ENCODE results near the gene PDLIM1. TPM values are rescaled to one million over a fixed set of nuclear protein-coding genes. Genes with fewer than 3 reads are reported as not detected.

PDLIM1 gene
- total and polyA plus RNA-seq, 2 of the 8 experiments (the other 6 are each of a cell fraction or from before 2014, with no cell fraction given): 169 to 245 TPM

DNA sequence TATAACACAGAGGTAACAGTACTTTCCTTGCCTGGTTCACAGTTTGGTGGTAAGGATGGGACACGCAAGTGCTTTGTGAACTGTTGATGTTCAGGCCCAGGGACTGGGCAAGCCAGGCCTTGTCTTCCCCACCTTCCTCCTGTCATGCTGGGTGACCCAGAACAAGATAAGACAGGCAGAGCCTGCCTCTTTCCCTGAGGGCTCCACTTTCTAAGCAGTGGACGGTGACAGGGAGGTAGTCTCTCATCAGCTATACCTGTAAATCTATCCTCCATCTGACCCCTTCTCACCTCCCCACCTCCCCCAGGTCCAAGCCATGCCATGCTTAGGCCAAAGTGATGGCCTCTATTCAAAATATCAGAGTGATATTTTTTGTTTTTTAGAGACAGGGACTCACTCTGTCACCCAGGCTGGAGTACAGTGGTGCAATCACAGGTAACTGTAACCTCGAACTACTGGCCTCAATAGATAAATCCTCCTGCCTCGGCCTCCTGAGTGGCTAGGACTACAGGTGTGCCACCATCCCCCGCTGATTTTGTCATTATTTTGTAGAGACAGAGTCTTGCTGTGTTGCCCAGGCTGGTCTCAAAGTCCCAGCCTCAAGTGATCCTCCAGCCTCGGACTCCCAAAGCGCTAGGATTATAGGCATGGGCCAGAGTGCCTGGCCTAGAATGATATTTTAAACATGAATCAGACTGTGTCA lies 42.8 kb downstream of the PDLIM1 start:
- H3K79me2 ChIP-seq (ENCODE audit: control insufficient read depth in 1 of 2, insufficient read depth in 2 of 2, low read length in 2 of 2): peaks cover 0 to 21% of the 10 kb centered on the region in 2 experiments; a peak in 1 of 4 replicates
- H4K5ac ChIP-seq (ENCODE audit: insufficient read length, low read depth, low read length): no peak overlapping the region
- no peak overlapping the region for H3K18ac ChIP-seq (ENCODE audit: extremely low read depth, low read length)
- no peak overlapping the region for H2BK20ac ChIP-seq (ENCODE audit: low read length)
- no peak overlapping the region for H3K4me3 ChIP-seq (ENCODE audit: extremely low read depth in 1 of 4, insufficient read depth in 2 of 4, low read depth in 3 of 4, low read length in 4 of 4)
- no peak for TF ChIP-seq SIX5 (IDR thresholded peaks at IDR 0.05; ENCODE audit: low read depth, low read length)
- TF ChIP-seq POLR2AphosphoS5 (IDR thresholded peaks at IDR 0.05; ENCODE audit: low read depth, low read length): no peak
- TF ChIP-seq RAD21 (IDR thresholded peaks at IDR 0.05 in 1 of 2, conservative IDR thresholded peaks at IDR 0.05 in 1 of 2; ENCODE audit: low read depth in 2 of 2, low read length in 2 of 2): no peak
- no peak for TF ChIP-seq EZH2 (IDR thresholded peaks at IDR 0.05; ENCODE audit: low read depth, low read length, severe bottlenecking)
- TF ChIP-seq BCL11A (IDR thresholded peaks at IDR 0.05; ENCODE audit: low read depth in 2 of 2, low read length in 2 of 2): no peak
- no peak for TF ChIP-seq CREB1 (IDR thresholded peaks at IDR 0.05)
- CTCF ChIA-PET (ENCODE audit: partially characterized antibody): interaction anchor here (0.9 to 16.4 kb wide), 19 partner anchors 12 to 216 kb away, joined by 3 to 363 read pairs (median 15); no protein-coding TSS in a partner anchor
- H3K56ac ChIP-seq (replicated peaks; ENCODE audit: insufficient read length, low read depth, low read length): no peak overlapping the region
- 95% methylated on average over 7 of the region's 7 CpGs; no CpG with 5 or more reads in 1 of the 2 experiments for WGBS, 2 experiments (ENCODE audit: extremely low coverage in 1 of 2, insufficient coverage in 1 of 2, insufficient read length in 1 of 2, insufficient replicate concordance in 2 of 2, low coverage in 1 of 2, low lambda C conversion rate in 2 of 2, missing lambda C conversion rate in 1 of 2)
- no peak overlapping the region for H4K91ac ChIP-seq (replicated peaks; ENCODE audit: insufficient read length, low read length)
- no peak overlapping the region for H3K27ac ChIP-seq (ENCODE audit: low read depth, low read length)
- H3K27me3 ChIP-seq (replicated peaks in 1 of 4; ENCODE audit: control insufficient read depth in 3 of 4, extremely low read depth in 1 of 4, insufficient read depth in 3 of 4, low read length in 3 of 4): no peaks in the 10 kb centered on the region
- peaks cover 5 to 32% (median 17%) of the 10 kb centered on the region in 4 experiments for H3K36me3 ChIP-seq (ENCODE audit: control insufficient read depth in 2 of 4, insufficient read depth in 4 of 4, low read length in 3 of 4)
- H2AK5ac ChIP-seq (ENCODE audit: low read depth, low read length): no peak overlapping the region
- peaks cover 0 to 11% (median 2%) of the 10 kb centered on the region in 4 experiments; a peak in 4 of 7 replicates for H3K4me1 ChIP-seq (replicated peaks in 1 of 4; ENCODE audit: control insufficient read depth in 3 of 4, insufficient read depth in 4 of 4, low read length in 3 of 4)
- DNase-seq (ENCODE audit: low read depth in 1 of 2, low spot score in 2 of 2) (peak in 1 of 2 experiments; percentile 47), FAIRE-seq (no peak)
- H2BK12ac ChIP-seq (ENCODE audit: low read depth, low read length): no peak overlapping the region
- H2BK5ac ChIP-seq (ENCODE audit: low read depth, low read length): no peak overlapping the region
- H3K79me1 ChIP-seq (ENCODE audit: low read depth, low read length): peaks cover 4% of the 10 kb centered on the region; the same call in 1 of the 2 replicates
- no peak overlapping the region for H3K23ac ChIP-seq (ENCODE audit: insufficient read length)
- H4K8ac ChIP-seq (ENCODE audit: extremely low read depth, insufficient read depth, low read length): no peak overlapping the region
- no peak overlapping the region for H3K14ac ChIP-seq (ENCODE audit: insufficient read length)
- no peak overlapping the region for H2AFZ ChIP-seq (ENCODE audit: low read length)
- POLR2A ChIA-PET (ENCODE audit: partially characterized antibody): interaction anchor here (6.6 kb wide), 1 partner anchor 17 kb away, joined by 57 read pairs; no protein-coding TSS in a partner anchor
- H4K20me1 ChIP-seq (replicated peaks in 1 of 2; ENCODE audit: control insufficient read depth in 1 of 2, insufficient read depth in 2 of 2, low read length in 2 of 2): no peaks in the 10 kb centered on the region
- H3K9me3 ChIP-seq (ENCODE audit: insufficient read depth in 2 of 2, low read depth in 1 of 2, low read length in 1 of 2): no peaks in the 10 kb centered on the region
- no peak overlapping the region for H2BK120ac ChIP-seq (replicated peaks; ENCODE audit: low read depth, low read length)
- no peak overlapping the region for H3K9ac ChIP-seq (replicated peaks in 1 of 4; ENCODE audit: extremely low read depth in 1 of 4, low read depth in 3 of 4, low read length in 3 of 4)
- no peaks in the 10 kb centered on the region for H3K23me2 ChIP-seq (ENCODE audit: low read depth, low read length)
- H2BK15ac ChIP-seq (ENCODE audit: low read length): no peak overlapping the region
- H3K4ac ChIP-seq (replicated peaks; ENCODE audit: insufficient read length, low read depth, low read length): no peak overlapping the region
- H3K4me2 ChIP-seq (ENCODE audit: insufficient read depth in 1 of 2, low read depth in 2 of 2, low read length in 2 of 2): no peak overlapping the region

Data from H1 (cell line).